Nephron (organoid): ENCODE results near the gene EXOSC5.

Experiments
- H3K27ac Mint-ChIP-seq, 3 experiments: 2 replicates each; pipeline ENCODE4 v1.8.0; 2020; ENCODE audit warnings: mixed read lengths in 3 of 3, mild to moderate bottlenecking in 2 of 3, moderate library complexity in 1 of 3
- H3K27me3 Mint-ChIP-seq: 2 replicates; pipeline ENCODE4 v1.8.0; 2021; ENCODE audit warnings: low read depth, mild to moderate bottlenecking, moderate library complexity, mixed read lengths
- H3K36me3 Mint-ChIP-seq: 2 replicates; pipeline ENCODE4 v1.8.0; 2020; ENCODE audit warnings: low read depth, mixed read lengths
- H3K4me1 Mint-ChIP-seq: 2 replicates; pipeline ENCODE4 v1.8.0; 2020; ENCODE audit warnings: mixed read lengths
- H3K4me3 Mint-ChIP-seq, 3 experiments: 2 replicates each; pipeline ENCODE4 v1.8.0; 2020; ENCODE audit warnings: mild to moderate bottlenecking in 3 of 3, mixed read lengths in 3 of 3, moderate library complexity in 2 of 3
- H3K9me3 Mint-ChIP-seq: 2 replicates; pipeline ENCODE4 v1.8.0; 2020; ENCODE audit warnings: mixed read lengths
- CTCF ChIP-seq, 3 experiments: fragments of 200-600 bp; sonication (generic); IDR thresholded peaks; one replicate each; pipeline ENCODE4 v1.5.0; 2021; ENCODE audit warnings: antibody characterized with exemption in 3 of 3; ENCODE audit not compliant: unreplicated experiment in 3 of 3

Gene EXOSC5

GRCh38 chr19:41363753-41364523 lies 33.2 kb downstream of the EXOSC5 start, which contains the start of gene B9D2:
TSS of gene B9D2 (minus strand) at chr19:41364149. CDS start at chr19:41363519, 630 bp downstream.
- Mint-ChIP-seq H3K4me3 (peak within 1 kb of the TSS; percentile 89 to 98 (median 94)), H3K36me3 (no peaks in the 10 kb centered on the region), H3K27ac (peak within 1 kb of the TSS; percentile 98 to 100 (median 99)), H3K4me1 (peaks cover 9% of the 10 kb centered on the region), H3K9me3 (no peaks in the 10 kb centered on the region), H3K27me3 (no peaks in the 10 kb centered on the region)
- no peak for TF ChIP-seq CTCF (IDR thresholded peaks at IDR 0.05; ENCODE audit: unreplicated experiment in 3 of 3)

GRCh38 chr19:41363371-41363752 lies 33.8 kb downstream of the EXOSC5 start:
- no peak for TF ChIP-seq CTCF (IDR thresholded peaks at IDR 0.05; ENCODE audit: unreplicated experiment in 3 of 3)
- Mint-ChIP-seq H3K27ac (peak overlapping the region; percentile 98 to 100 (median 99)), H3K9me3 (no peaks in the 10 kb centered on the region), H3K27me3 (no peaks in the 10 kb centered on the region), H3K4me3 (peak overlapping the region; percentile 89 to 98 (median 94)), H3K36me3 (no peaks in the 10 kb centered on the region), H3K4me1 (peaks cover 9% of the 10 kb centered on the region)

GRCh38 chr19:41362143-41362847 lies 34.9 kb downstream of the EXOSC5 start:
- no peaks in the 10 kb centered on the region for H3K9me3 Mint-ChIP-seq
- H3K27me3 Mint-ChIP-seq, result no peaks in the 10 kb centered on the region
- no peaks in the 10 kb centered on the region for H3K36me3 Mint-ChIP-seq
- H3K4me3 Mint-ChIP-seq, result peak overlapping the region; percentile 40 to 98 (median 94)
- peaks cover 9% of the 10 kb centered on the region for H3K4me1 Mint-ChIP-seq
- peak overlapping the region in 1 of 3 experiments; percentile 41 for H3K27ac Mint-ChIP-seq
- no peak for TF ChIP-seq CTCF (IDR thresholded peaks at IDR 0.05; ENCODE audit: unreplicated experiment in 3 of 3)

GRCh38 chr19:41359741-41360140 lies 37.4 kb downstream of the EXOSC5 start:
- Mint-ChIP-seq H3K4me3 (no peak overlapping the region), H3K27ac (no peak overlapping the region), H3K27me3 (peaks cover 9% of the 10 kb centered on the region), H3K36me3 (no peaks in the 10 kb centered on the region), H3K9me3 (no peaks in the 10 kb centered on the region), H3K4me1 (peaks cover 10% of the 10 kb centered on the region)
- no peak for TF ChIP-seq CTCF (IDR thresholded peaks at IDR 0.05; ENCODE audit: unreplicated experiment in 3 of 3)

- Mint-ChIP-seq H3K4me3 (peak overlapping the region in 1 of 3 experiments; percentile 24), H3K36me3 (no peaks in the 10 kb centered on the region), H3K27ac (no peak overlapping the region), H3K4me1 (peaks cover 10% of the 10 kb centered on the region), H3K27me3 (peaks cover 17% of the 10 kb centered on the region), H3K9me3 (no peaks in the 10 kb centered on the region)
- no peak for TF ChIP-seq CTCF (IDR thresholded peaks at IDR 0.05; ENCODE audit: unreplicated experiment in 3 of 3)
Observed at GRCh38 chr19:41357746-41358145, 39.4 kb downstream of the EXOSC5 start.
